GM23338 (cell line): ENCODE data around the gene GNGT1. TPM values are rescaled to one million over a fixed set of nuclear protein-coding genes. Genes with fewer than 3 reads are reported as not detected.

Experiments
- ATAC-seq: fragments of 200-7000 bp; cut with Tn5 transposase; 3 replicates; pipeline ENCODE4 v1.9.1; 2020
- DNase-seq: peaks from one replicate; pipeline ENCODE4 v3.0.0-alpha.2; 2015; ENCODE audit warnings: low spot score
- H2AFZ ChIP-seq: fragments of 200-600 bp; sonication (generic); 2 replicates; pipeline ENCODE4 v1.8.0; 2016; ENCODE audit warnings: antibody characterized with exemption, mild to moderate bottlenecking, moderate library complexity
- H3F3A ChIP-seq: fragments of 200-600 bp; sonication (generic); replicated peaks from 2 replicates; pipeline ENCODE4 v1.8.0; 2017; ENCODE audit warnings: antibody characterized with exemption, mixed run types, low read depth
- H3K27ac ChIP-seq: fragments of 200-600 bp; sonication (generic); 2 replicates; pipeline ENCODE4 v1.6.1; 2016; ENCODE audit warnings: low read depth
- H3K27me3 ChIP-seq: fragments of 200-600 bp; sonication (generic); 2 replicates; pipeline ENCODE4 v1.8.0; 2016; ENCODE audit warnings: mild to moderate bottlenecking, mixed run types, moderate library complexity; ENCODE audit not compliant: insufficient read depth
- H3K36me3 ChIP-seq: fragments of 200-600 bp; sonication (generic); 2 replicates; pipeline ENCODE4 v1.8.0; 2016; ENCODE audit warnings: mild to moderate bottlenecking; ENCODE audit not compliant: insufficient read depth
- H3K4me1 ChIP-seq: fragments of 200-600 bp; sonication (generic); 2 replicates; pipeline ENCODE4 v1.8.0; 2016; ENCODE audit warnings: mild to moderate bottlenecking, moderate library complexity; ENCODE audit not compliant: insufficient read depth
- H3K4me2 ChIP-seq: fragments of 200-600 bp; sonication (generic); 2 replicates; pipeline ENCODE4 v1.7.1; 2017; ENCODE audit warnings: mixed run types
- H3K4me3 ChIP-seq: fragments of 200-600 bp; sonication (generic); 2 replicates; pipeline ENCODE4 v1.6.1; 2016; ENCODE audit warnings: mixed run types
- H3K79me2 ChIP-seq: fragments of 200-600 bp; sonication (generic); replicated peaks from 2 replicates; pipeline ENCODE4 v1.8.0; 2017; ENCODE audit warnings: mild to moderate bottlenecking; ENCODE audit not compliant: insufficient read depth
- H3K9me2 ChIP-seq: fragments of 200-600 bp; sonication (generic); 2 replicates; pipeline ENCODE4 v1.8.0; 2017; ENCODE audit not compliant: insufficient read depth
- H4K20me1 ChIP-seq: fragments of 200-600 bp; sonication (generic); replicated peaks from 2 replicates; pipeline ENCODE4 v1.8.0; 2017; ENCODE audit warnings: mild to moderate bottlenecking; ENCODE audit not compliant: insufficient read depth
- H3K27ac Mint-ChIP-seq: 2 replicates; pipeline ENCODE4 v1.8.0; 2020; ENCODE audit warnings: inconsistent platforms, mild to moderate bottlenecking, moderate library complexity, mixed read lengths
- H3K27me3 Mint-ChIP-seq: 3 replicates; pipeline ENCODE4 v1.8.0; 2022; ENCODE audit warnings: low read depth, mild to moderate bottlenecking, moderate library complexity, mixed read lengths, inconsistent platforms; ENCODE audit not compliant: insufficient read depth, poor library complexity
- H3K36me3 Mint-ChIP-seq: 3 replicates; pipeline ENCODE4 v1.8.0; 2021; ENCODE audit warnings: low read depth, mild to moderate bottlenecking, inconsistent platforms, moderate library complexity, mixed read lengths
- H3K4me1 Mint-ChIP-seq: 3 replicates; pipeline ENCODE4 v1.8.0; 2020; ENCODE audit warnings: mild to moderate bottlenecking, inconsistent platforms, mixed read lengths
- H3K4me3 Mint-ChIP-seq: 3 replicates; pipeline ENCODE4 v1.8.0; 2021; ENCODE audit warnings: moderate library complexity, mild to moderate bottlenecking, inconsistent platforms, mixed read lengths
- H3K9me3 Mint-ChIP-seq: 3 replicates; pipeline ENCODE4 v1.8.0; 2020; ENCODE audit warnings: moderate library complexity, mild to moderate bottlenecking, inconsistent platforms, mixed read lengths
- CREB1 ChIP-seq: fragments of 250-450 bp; sonication (Bioruptor Pico); IDR thresholded peaks from 2 replicates; pipeline ENCODE4 v1.5.0; 2020; ENCODE audit warnings: low read depth, mild to moderate bottlenecking, moderate library complexity
- ETS1 ChIP-seq: IDR thresholded peaks from 2 replicates; pipeline ENCODE4 v1.6.1; 2016; ENCODE audit warnings: antibody characterized with exemption
- EZH2phosphoT487 ChIP-seq: fragments of 200-600 bp; sonication (generic); IDR thresholded peaks from one replicate; pipeline ENCODE4 v1.8.1; 2018; ENCODE audit warnings: antibody characterized with exemption; ENCODE audit not compliant: unreplicated experiment
- JUNB ChIP-seq: IDR thresholded peaks from one replicate; pipeline ENCODE4 v1.6.1; 2016; ENCODE audit warnings: antibody characterized with exemption; ENCODE audit not compliant: unreplicated experiment
- NANOG ChIP-seq: IDR thresholded peaks from 2 replicates; pipeline ENCODE4 v1.6.1; 2016; ENCODE audit warnings: antibody characterized with exemption, borderline replicate concordance
- POLR2AphosphoS5 ChIP-seq: IDR thresholded peaks from 2 replicates; pipeline ENCODE4 v1.6.1; 2016; ENCODE audit warnings: antibody characterized with exemption, low read depth
- ZNF114 ChIP-seq: fragments of 250-450 bp; sonication (Bioruptor Pico); IDR thresholded peaks from 2 replicates; pipeline ENCODE4 v1.5.0; 2020; ENCODE audit warnings: mild to moderate bottlenecking, moderate library complexity
- ZNF331 ChIP-seq: fragments of 250-450 bp; sonication (Bioruptor Pico); IDR thresholded peaks from 2 replicates; pipeline ENCODE4 v1.5.0; 2020; ENCODE audit warnings: low read depth, mild to moderate bottlenecking, moderate library complexity
- polyA plus RNA-seq: library from polyadenylated mRNA; unstranded; fragments of >200 nt; fragmentation: Nextera tagmentation; extraction: Ambion mirVana; gene quantifications from 2 replicates; pipeline ENCODE4 v1.2.1, GENCODE V29; 2016
- total RNA-seq: library from RNA; depleted of rRNA; stranded (reverse); fragments of >200 nt; shearing (Covaris generic); gene quantifications from 2 replicates; pipeline ENCODE4 v1.2.3, GENCODE V29; 2014
- TF ChIP-seq, protein P1 (sequence below): IDR thresholded peaks from one replicate; pipeline ENCODE4 v1.6.1; 2018; ENCODE audit warnings: antibody characterized with exemption; ENCODE audit not compliant: unreplicated experiment
- TF ChIP-seq, protein P2 (sequence below): fragments of 250-450 bp; sonication (Bioruptor Pico); IDR thresholded peaks from 2 replicates; pipeline ENCODE4 v1.5.0; 2020; ENCODE audit warnings: mild to moderate bottlenecking, moderate library complexity
- TF ChIP-seq, protein P3 (sequence below), 2 experiments: fragments of 200-600 bp in 1 of 2; sonication (generic) in 1 of 2; conservative IDR thresholded peaks; 2 replicates each; pipeline versions ENCODE4 v1.5.1 to v1.6.1; 2016 to 2017; ENCODE audit warnings: antibody characterized with exemption in 2 of 2, low read depth in 2 of 2, mild to moderate bottlenecking in 2 of 2, moderate library complexity in 1 of 2

The GNGT1 gene
- total and polyA plus RNA-seq, 2 experiments from 2014 or later: 1.6 TPM; not detected in 1

DNA sequence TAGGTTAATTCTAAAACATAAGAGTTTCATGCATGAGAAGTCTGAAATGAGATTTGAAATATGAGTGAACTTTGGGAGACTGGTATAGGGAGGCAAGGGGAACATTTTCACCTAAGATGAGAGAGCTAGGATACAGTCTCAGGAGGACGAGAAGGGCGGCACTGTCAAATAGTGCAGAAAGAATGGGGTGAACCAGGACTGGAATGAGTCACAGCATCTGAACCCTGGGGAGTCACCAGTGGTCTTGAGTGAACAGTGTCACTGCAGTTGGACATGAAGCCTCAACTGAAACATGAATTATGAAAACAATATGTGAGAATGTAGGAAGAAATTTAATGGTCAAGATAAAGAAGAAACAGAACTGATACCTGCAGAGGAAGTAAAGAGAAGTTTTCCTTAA lies 48.9 kb downstream of the GNGT1 start (continued):
- TF ChIP-seq, protein P1, sequence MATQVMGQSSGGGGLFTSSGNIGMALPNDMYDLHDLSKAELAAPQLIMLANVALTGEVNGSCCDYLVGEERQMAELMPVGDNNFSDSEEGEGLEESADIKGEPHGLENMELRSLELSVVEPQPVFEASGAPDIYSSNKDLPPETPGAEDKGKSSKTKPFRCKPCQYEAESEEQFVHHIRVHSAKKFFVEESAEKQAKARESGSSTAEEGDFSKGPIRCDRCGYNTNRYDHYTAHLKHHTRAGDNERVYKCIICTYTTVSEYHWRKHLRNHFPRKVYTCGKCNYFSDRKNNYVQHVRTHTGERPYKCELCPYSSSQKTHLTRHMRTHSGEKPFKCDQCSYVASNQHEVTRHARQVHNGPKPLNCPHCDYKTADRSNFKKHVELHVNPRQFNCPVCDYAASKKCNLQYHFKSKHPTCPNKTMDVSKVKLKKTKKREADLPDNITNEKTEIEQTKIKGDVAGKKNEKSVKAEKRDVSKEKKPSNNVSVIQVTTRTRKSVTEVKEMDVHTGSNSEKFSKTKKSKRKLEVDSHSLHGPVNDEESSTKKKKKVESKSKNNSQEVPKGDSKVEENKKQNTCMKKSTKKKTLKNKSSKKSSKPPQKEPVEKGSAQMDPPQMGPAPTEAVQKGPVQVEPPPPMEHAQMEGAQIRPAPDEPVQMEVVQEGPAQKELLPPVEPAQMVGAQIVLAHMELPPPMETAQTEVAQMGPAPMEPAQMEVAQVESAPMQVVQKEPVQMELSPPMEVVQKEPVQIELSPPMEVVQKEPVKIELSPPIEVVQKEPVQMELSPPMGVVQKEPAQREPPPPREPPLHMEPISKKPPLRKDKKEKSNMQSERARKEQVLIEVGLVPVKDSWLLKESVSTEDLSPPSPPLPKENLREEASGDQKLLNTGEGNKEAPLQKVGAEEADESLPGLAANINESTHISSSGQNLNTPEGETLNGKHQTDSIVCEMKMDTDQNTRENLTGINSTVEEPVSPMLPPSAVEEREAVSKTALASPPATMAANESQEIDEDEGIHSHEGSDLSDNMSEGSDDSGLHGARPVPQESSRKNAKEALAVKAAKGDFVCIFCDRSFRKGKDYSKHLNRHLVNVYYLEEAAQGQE: no peak
- no peak for TF ChIP-seq EZH2phosphoT487
- TF ChIP-seq ZNF331: no peak
- TF ChIP-seq NANOG: no peak
- TF ChIP-seq ZNF114 (CRISPR knock-in tag): no peak
- TF ChIP-seq ETS1: no peak
- TF ChIP-seq POLR2AphosphoS5: no peak
- TF ChIP-seq CREB1 (CRISPR knock-in tag): no peak

- H3K27ac Mint-ChIP-seq: no peak overlapping the region
- Histone ChIP-seq H4K20me1 (no peaks in the 10 kb centered on the region), H3K79me2 (no peaks in the 10 kb centered on the region), H3K4me1 (no peaks in the 10 kb centered on the region), H3K4me2 (no peak overlapping the region), H3K27ac (no peak overlapping the region), H2AFZ (no peak overlapping the region), H3K27me3 (no peaks in the 10 kb centered on the region), H3F3A (no peaks in the 10 kb centered on the region), H3K9me2 (no peaks in the 10 kb centered on the region), H3K4me3 (no peak overlapping the region), H3K36me3 (no peaks in the 10 kb centered on the region)
- DNase-seq (no peak), ATAC-seq (no peak)
- no peaks in the 10 kb centered on the region for H3K27me3 Mint-ChIP-seq
- no peaks in the 10 kb centered on the region for H3K4me1 Mint-ChIP-seq
- no peaks in the 10 kb centered on the region for H3K36me3 Mint-ChIP-seq
- no peak overlapping the region for H3K4me3 Mint-ChIP-seq
- H3K9me3 Mint-ChIP-seq: no peaks in the 10 kb centered on the region
- TF ChIP-seq, protein P2, sequence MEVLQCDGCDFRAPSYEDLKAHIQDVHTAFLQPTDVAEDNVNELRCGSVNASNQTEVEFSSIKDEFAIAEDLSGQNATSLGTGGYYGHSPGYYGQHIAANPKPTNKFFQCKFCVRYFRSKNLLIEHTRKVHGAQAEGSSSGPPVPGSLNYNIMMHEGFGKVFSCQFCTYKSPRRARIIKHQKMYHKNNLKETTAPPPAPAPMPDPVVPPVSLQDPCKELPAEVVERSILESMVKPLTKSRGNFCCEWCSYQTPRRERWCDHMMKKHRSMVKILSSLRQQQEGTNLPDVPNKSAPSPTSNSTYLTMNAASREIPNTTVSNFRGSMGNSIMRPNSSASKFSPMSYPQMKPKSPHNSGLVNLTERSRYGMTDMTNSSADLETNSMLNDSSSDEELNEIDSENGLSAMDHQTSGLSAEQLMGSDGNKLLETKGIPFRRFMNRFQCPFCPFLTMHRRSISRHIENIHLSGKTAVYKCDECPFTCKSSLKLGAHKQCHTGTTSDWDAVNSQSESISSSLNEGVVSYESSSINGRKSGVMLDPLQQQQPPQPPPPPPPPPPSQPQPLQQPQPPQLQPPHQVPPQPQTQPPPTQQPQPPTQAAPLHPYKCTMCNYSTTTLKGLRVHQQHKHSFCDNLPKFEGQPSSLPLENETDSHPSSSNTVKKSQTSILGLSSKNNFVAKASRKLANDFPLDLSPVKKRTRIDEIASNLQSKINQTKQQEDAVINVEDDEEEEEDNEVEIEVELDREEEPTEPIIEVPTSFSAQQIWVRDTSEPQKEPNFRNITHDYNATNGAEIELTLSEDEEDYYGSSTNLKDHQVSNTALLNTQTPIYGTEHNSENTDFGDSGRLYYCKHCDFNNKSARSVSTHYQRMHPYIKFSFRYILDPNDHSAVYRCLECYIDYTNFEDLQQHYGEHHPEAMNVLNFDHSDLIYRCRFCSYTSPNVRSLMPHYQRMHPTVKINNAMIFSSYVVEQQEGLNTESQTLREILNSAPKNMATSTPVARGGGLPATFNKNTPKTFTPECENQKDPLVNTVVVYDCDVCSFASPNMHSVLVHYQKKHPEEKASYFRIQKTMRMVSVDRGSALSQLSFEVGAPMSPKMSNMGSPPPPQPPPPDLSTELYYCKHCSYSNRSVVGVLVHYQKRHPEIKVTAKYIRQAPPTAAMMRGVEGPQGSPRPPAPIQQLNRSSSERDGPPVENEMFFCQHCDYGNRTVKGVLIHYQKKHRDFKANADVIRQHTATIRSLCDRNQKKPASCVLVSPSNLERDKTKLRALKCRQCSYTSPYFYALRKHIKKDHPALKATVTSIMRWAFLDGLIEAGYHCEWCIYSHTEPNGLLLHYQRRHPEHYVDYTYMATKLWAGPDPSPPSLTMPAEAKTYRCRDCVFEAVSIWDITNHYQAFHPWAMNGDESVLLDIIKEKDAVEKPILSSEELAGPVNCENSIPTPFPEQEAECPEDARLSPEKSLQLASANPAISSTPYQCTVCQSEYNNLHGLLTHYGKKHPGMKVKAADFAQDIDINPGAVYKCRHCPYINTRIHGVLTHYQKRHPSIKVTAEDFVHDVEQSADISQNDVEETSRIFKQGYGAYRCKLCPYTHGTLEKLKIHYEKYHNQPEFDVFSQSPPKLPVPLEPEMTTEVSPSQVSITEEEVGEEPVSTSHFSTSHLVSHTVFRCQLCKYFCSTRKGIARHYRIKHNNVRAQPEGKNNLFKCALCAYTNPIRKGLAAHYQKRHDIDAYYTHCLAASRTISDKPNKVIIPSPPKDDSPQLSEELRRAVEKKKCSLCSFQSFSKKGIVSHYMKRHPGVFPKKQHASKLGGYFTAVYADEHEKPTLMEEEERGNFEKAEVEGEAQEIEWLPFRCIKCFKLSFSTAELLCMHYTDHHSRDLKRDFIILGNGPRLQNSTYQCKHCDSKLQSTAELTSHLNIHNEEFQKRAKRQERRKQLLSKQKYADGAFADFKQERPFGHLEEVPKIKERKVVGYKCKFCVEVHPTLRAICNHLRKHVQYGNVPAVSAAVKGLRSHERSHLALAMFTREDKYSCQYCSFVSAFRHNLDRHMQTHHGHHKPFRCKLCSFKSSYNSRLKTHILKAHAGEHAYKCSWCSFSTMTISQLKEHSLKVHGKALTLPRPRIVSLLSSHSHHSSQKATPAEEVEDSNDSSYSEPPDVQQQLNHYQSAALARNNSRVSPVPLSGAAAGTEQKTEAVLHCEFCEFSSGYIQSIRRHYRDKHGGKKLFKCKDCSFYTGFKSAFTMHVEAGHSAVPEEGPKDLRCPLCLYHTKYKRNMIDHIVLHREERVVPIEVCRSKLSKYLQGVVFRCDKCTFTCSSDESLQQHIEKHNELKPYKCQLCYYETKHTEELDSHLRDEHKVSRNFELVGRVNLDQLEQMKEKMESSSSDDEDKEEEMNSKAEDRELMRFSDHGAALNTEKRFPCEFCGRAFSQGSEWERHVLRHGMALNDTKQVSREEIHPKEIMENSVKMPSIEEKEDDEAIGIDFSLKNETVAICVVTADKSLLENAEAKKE (CRISPR knock-in tag): no peak
- TF ChIP-seq ZNF114 (CRISPR knock-in tag) (no peak), POLR2AphosphoS5 (no peak), JUNB (no peak), ETS1 (no peak), NANOG (no peak)
- TF ChIP-seq, protein P3, sequence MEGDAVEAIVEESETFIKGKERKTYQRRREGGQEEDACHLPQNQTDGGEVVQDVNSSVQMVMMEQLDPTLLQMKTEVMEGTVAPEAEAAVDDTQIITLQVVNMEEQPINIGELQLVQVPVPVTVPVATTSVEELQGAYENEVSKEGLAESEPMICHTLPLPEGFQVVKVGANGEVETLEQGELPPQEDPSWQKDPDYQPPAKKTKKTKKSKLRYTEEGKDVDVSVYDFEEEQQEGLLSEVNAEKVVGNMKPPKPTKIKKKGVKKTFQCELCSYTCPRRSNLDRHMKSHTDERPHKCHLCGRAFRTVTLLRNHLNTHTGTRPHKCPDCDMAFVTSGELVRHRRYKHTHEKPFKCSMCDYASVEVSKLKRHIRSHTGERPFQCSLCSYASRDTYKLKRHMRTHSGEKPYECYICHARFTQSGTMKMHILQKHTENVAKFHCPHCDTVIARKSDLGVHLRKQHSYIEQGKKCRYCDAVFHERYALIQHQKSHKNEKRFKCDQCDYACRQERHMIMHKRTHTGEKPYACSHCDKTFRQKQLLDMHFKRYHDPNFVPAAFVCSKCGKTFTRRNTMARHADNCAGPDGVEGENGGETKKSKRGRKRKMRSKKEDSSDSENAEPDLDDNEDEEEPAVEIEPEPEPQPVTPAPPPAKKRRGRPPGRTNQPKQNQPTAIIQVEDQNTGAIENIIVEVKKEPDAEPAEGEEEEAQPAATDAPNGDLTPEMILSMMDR (conservative IDR thresholded peaks at IDR 0.05; ENCODE audit: low read depth in 2 of 2): no peak
Measured at GRCh38 chr7:93957767-93958166, 51.4 kb downstream of the GNGT1 start.
